Astrocyte (in vitro differentiated cells and primary cell): ENCODE measurements around the gene ZCRB1. TPM values are rescaled to one million over a fixed set of nuclear protein-coding genes. Genes with fewer than 3 reads are reported as not detected.

Source experiments
- DNase-seq: peaks from one replicate; pipeline ENCODE4 v3.0.0-alpha.2; 2010; ENCODE audit warnings: low read depth
- FAIRE-seq: peaks from 2 replicates; lab custom pipeline; 2011; peaks lifted over from hg19 to GRCh38; lab: Jason Lieb, UNC
- H2AFZ ChIP-seq: 2 replicates; pipeline ENCODE4 v1.6.0; 2012; ENCODE audit warnings: low read depth, low read length, inconsistent platforms
- H3K27ac ChIP-seq: 2 replicates; pipeline ENCODE4 v1.5.1; 2011; ENCODE audit warnings: low read depth, low read length, inconsistent platforms
- H3K27me3 ChIP-seq: 2 replicates; pipeline ENCODE4 v1.6.0; 2011; ENCODE audit warnings: low read length, inconsistent platforms; ENCODE audit not compliant: insufficient read depth
- H3K36me3 ChIP-seq: 2 replicates; pipeline ENCODE4 v1.5.1; 2011; ENCODE audit warnings: low read length, inconsistent platforms; ENCODE audit not compliant: insufficient read depth
- H3K4me1 ChIP-seq: 2 replicates; pipeline ENCODE4 v1.5.1; 2011; ENCODE audit warnings: low read length, inconsistent platforms; ENCODE audit not compliant: insufficient read depth
- H3K4me2 ChIP-seq: 2 replicates; pipeline ENCODE4 v1.6.0; 2012; ENCODE audit warnings: low read length, inconsistent platforms
- H3K4me3 ChIP-seq: 2 replicates; pipeline ENCODE4 v1.5.1; 2011; ENCODE audit warnings: low read depth, mild to moderate bottlenecking, low read length, inconsistent platforms; ENCODE audit not compliant: insufficient read depth
- H3K79me2 ChIP-seq: 2 replicates; pipeline ENCODE4 v1.6.0; 2012; ENCODE audit warnings: mild to moderate bottlenecking, low read length, inconsistent platforms; ENCODE audit not compliant: insufficient read depth
- H3K9ac ChIP-seq: 2 replicates; pipeline ENCODE4 v1.6.0; 2012; ENCODE audit warnings: mild to moderate bottlenecking, low read length, inconsistent platforms
- H3K9me3 ChIP-seq: 2 replicates; pipeline ENCODE4 v1.5.1; 2012; ENCODE audit warnings: low read depth, mild to moderate bottlenecking, low read length, inconsistent platforms; ENCODE audit not compliant: insufficient read depth
- H4K20me1 ChIP-seq: 2 replicates; pipeline ENCODE4 v1.6.0; 2012; ENCODE audit warnings: low read length, inconsistent platforms; ENCODE audit not compliant: insufficient read depth
- H3K27ac Mint-ChIP-seq: one replicate; pipeline ENCODE4 v1.8.0; 2021; ENCODE audit warnings: mild to moderate bottlenecking, mixed read lengths; ENCODE audit not compliant: unreplicated experiment
- H3K27me3 Mint-ChIP-seq: one replicate; pipeline ENCODE4 v1.8.0; 2021; ENCODE audit warnings: low read depth, mixed read lengths; ENCODE audit not compliant: unreplicated experiment
- H3K36me3 Mint-ChIP-seq: one replicate; pipeline ENCODE4 v1.8.0; 2021; ENCODE audit warnings: low read depth, mixed read lengths; ENCODE audit not compliant: unreplicated experiment
- H3K4me1 Mint-ChIP-seq: one replicate; pipeline ENCODE4 v1.8.0; 2021; ENCODE audit warnings: low read depth, mixed read lengths; ENCODE audit not compliant: unreplicated experiment
- H3K4me3 Mint-ChIP-seq: one replicate; pipeline ENCODE4 v1.8.0; 2021; ENCODE audit warnings: mild to moderate bottlenecking, moderate library complexity, mixed read lengths; ENCODE audit not compliant: unreplicated experiment
- H3K9me3 Mint-ChIP-seq: one replicate; pipeline ENCODE4 v1.8.0; 2021; ENCODE audit warnings: mild to moderate bottlenecking, mixed read lengths; ENCODE audit not compliant: unreplicated experiment
- CTCF ChIP-seq: IDR thresholded peaks from 2 replicates; pipeline ENCODE4 v1.5.1; 2011; ENCODE audit warnings: low read depth, mild to moderate bottlenecking, inconsistent platforms, low read length, moderate library complexity; ENCODE audit not compliant: insufficient read depth
- EZH2 ChIP-seq: IDR thresholded peaks from 2 replicates; pipeline ENCODE4 v1.6.1; 2012; ENCODE audit warnings: mild to moderate bottlenecking, low read length, inconsistent platforms; ENCODE audit not compliant: insufficient read depth
- total RNA-seq: library from RNA; stranded (reverse); gene quantifications from 2 replicates; pipeline ENCODE4 v1.2.1, GENCODE V29; 2021

ZCRB1 gene
- total RNA-seq, 1 donor from 2014 or later, result 45.8 TPM

GRCh38 chr12:42372154-42372791, 46.4 kb upstream of the ZCRB1 start:
- FAIRE-seq, result peak; percentile 26
- TF ChIP-seq EZH2 (no peak), CTCF (peak; percentile 77)
- peaks cover 5% of the 10 kb centered on the region for H3K4me1 Mint-ChIP-seq
- no peak overlapping the region for H3K4me3 Mint-ChIP-seq
- Histone ChIP-seq H2AFZ (no peak overlapping the region), H3K27me3 (no peaks in the 10 kb centered on the region), H3K27ac (no peak overlapping the region), H3K36me3 (peaks cover 10% of the 10 kb centered on the region), H3K4me2 (no peak overlapping the region), H3K9me3 (no peaks in the 10 kb centered on the region), H3K4me3 (no peak overlapping the region), H3K79me2 (peaks cover 8% of the 10 kb centered on the region), H3K4me1 (no peaks in the 10 kb centered on the region), H3K9ac (no peak overlapping the region), H4K20me1 (peaks cover 4% of the 10 kb centered on the region)
- no peak overlapping the region for H3K27ac Mint-ChIP-seq
- H3K36me3 Mint-ChIP-seq, result no peaks in the 10 kb centered on the region
- H3K9me3 Mint-ChIP-seq, result no peaks in the 10 kb centered on the region
- H3K27me3 Mint-ChIP-seq, result no peaks in the 10 kb centered on the region
- DNase-seq, result peak; percentile 10

- Histone ChIP-seq H3K4me3 (no peak overlapping the region), H3K4me1 (no peaks in the 10 kb centered on the region), H3K27ac (no peak overlapping the region), H3K4me2 (no peak overlapping the region), H3K79me2 (peaks cover 12% of the 10 kb centered on the region), H4K20me1 (peaks cover 4% of the 10 kb centered on the region), H3K27me3 (no peaks in the 10 kb centered on the region), H3K9ac (no peak overlapping the region), H3K36me3 (no peaks in the 10 kb centered on the region), H3K9me3 (no peaks in the 10 kb centered on the region), H2AFZ (no peak overlapping the region)
- Mint-ChIP-seq H3K4me1 (peaks cover 5% of the 10 kb centered on the region), H3K27me3 (no peaks in the 10 kb centered on the region), H3K27ac (no peak overlapping the region), H3K36me3 (no peaks in the 10 kb centered on the region), H3K4me3 (no peak overlapping the region), H3K9me3 (no peaks in the 10 kb centered on the region)
- no peak for TF ChIP-seq EZH2
- no peak for TF ChIP-seq CTCF
- DNase-seq (no peak), FAIRE-seq (no peak)
Observed at GRCh38 chr12:42370013-42370412, 44.1 kb upstream of the ZCRB1 start.

- Histone ChIP-seq H3K27me3 (no peaks in the 10 kb centered on the region), H3K4me1 (no peaks in the 10 kb centered on the region), H2AFZ (no peak overlapping the region), H4K20me1 (no peaks in the 10 kb centered on the region), H3K27ac (no peak overlapping the region), H3K9me3 (no peaks in the 10 kb centered on the region), H3K9ac (no peak overlapping the region), H3K79me2 (peaks cover 27% of the 10 kb centered on the region), H3K4me3 (no peak overlapping the region), H3K4me2 (no peak overlapping the region), H3K36me3 (no peaks in the 10 kb centered on the region)
- Mint-ChIP-seq H3K27me3 (no peaks in the 10 kb centered on the region), H3K4me1 (peaks cover 9% of the 10 kb centered on the region), H3K27ac (no peak overlapping the region), H3K9me3 (no peaks in the 10 kb centered on the region), H3K36me3 (no peaks in the 10 kb centered on the region), H3K4me3 (no peak overlapping the region)
- no peak for TF ChIP-seq EZH2
- no peak for TF ChIP-seq CTCF
- DNase-seq, result no peak
- FAIRE-seq, result no peak
Observed at GRCh38 chr12:42365486-42365885, 39.6 kb upstream of the ZCRB1 start.
